Tibial artery (tissue), 4 donors: ENCODE results near the gene PEX14.

Experiments
- DNase-seq, 2 donors: peaks; one replicate each; pipeline ENCODE4 v3.0.0-alpha.2; 2019
- H3K27ac ChIP-seq, 2 donors: fragments of 200-600 bp; sonication (generic) in 1 of 2; 1 replicate in 1 of 2; 2 replicates in 1 of 2; pipeline ENCODE4 v1.5.1; 2018 to 2019; ENCODE audit warnings: mild to moderate bottlenecking in 1 of 2
- H3K27me3 ChIP-seq, 2 donors: fragments of 200-600 bp; sonication (generic) in 1 of 2; one replicate each; pipeline versions ENCODE4 v1.5.1 to v1.6.0; 2016 to 2019
- H3K36me3 ChIP-seq, 3 donors: fragments of 200-600 bp; sonication (generic) in 2 of 3; one replicate each; pipeline ENCODE4 v1.5.1; 2016 to 2019; ENCODE audit warnings: mild to moderate bottlenecking in 2 of 3
- H3K4me1 ChIP-seq, 4 donors: fragments of 200-600 bp; sonication (generic) in 2 of 4; 1 replicate in 3 of 4; 2 replicates in 1 of 4; pipeline ENCODE4 v1.5.1; 2016 to 2019
- H3K4me3 ChIP-seq, 2 donors: fragments of 200-600 bp; sonication (generic) in 1 of 2; 1 replicate in 1 of 2; 2 replicates in 1 of 2; pipeline ENCODE4 v1.5.1; 2018 to 2019; ENCODE audit warnings: mild to moderate bottlenecking in 2 of 2
- H3K9me3 ChIP-seq, 3 donors: fragments of 200-600 bp; sonication (generic) in 1 of 3; one replicate each; pipeline ENCODE4 v1.5.1; 2016 to 2019
- CTCF ChIP-seq, 2 experiments: fragments of 200-600 bp in 1 of 2; fragments of 450-650 bp in 1 of 2; IDR thresholded peaks; one replicate each; pipeline ENCODE4 v1.5.1; 2017 to 2019; ENCODE audit warnings: antibody characterized with exemption in 2 of 2, mild to moderate bottlenecking in 1 of 2, moderate library complexity in 1 of 2
- intact Hi-C: fragments of 100-400 bp; cut with DNase I; formaldehyde crosslinking; loops from one replicate; pipeline ENCODE4 v1.15.0; 2023; ENCODE audit warnings: low total_unique reads

Gene PEX14

DNA sequence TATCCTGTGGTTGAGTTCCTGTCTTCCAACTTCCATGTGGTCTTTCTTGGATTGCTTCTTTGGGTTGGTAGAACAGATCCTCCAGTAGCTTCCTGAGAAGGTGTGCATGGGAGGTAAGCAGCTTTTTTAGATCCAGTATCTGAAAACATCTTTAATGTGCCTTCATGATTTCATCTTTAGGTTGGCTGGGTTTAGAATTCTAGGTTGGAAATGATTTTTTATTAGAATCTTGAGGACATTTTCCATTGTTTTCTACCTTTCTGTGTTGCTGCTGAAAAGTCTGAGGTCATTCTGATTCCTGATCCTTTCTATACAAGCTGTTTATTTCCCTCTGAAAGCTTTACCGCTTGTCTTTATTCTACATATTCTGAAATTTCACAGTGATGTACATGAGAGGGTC lies 94.8 kb downstream of the PEX14 start:
- no peak for TF ChIP-seq CTCF (IDR thresholded peaks at IDR 0.05)
- Histone ChIP-seq H3K9me3 (peaks cover 0 to 4% (median 0%) of the 10 kb centered on the region in 3 donors), H3K36me3 (no peaks in the 10 kb centered on the region), H3K4me3 (no peak overlapping the region), H3K27ac (no peak overlapping the region), H3K4me1 (no peaks in the 10 kb centered on the region), H3K27me3 (no peaks in the 10 kb centered on the region)
- no peak for DNase-seq
- intact Hi-C loops: no loop called here

- no peaks in the 10 kb centered on the region for H3K4me1 ChIP-seq
- intact Hi-C loops: no loop called here
- no peak for TF ChIP-seq CTCF (IDR thresholded peaks at IDR 0.05)
- no peaks in the 10 kb centered on the region for H3K9me3 ChIP-seq
- H3K27ac ChIP-seq: no peak overlapping the region
- DNase-seq: no peak
- H3K27me3 ChIP-seq: no peaks in the 10 kb centered on the region
- H3K4me3 ChIP-seq: no peak overlapping the region
- H3K36me3 ChIP-seq: no peaks in the 10 kb centered on the region
Measured at GRCh38 chr1:10575616-10576015, 100.9 kb downstream of the PEX14 start.

DNA sequence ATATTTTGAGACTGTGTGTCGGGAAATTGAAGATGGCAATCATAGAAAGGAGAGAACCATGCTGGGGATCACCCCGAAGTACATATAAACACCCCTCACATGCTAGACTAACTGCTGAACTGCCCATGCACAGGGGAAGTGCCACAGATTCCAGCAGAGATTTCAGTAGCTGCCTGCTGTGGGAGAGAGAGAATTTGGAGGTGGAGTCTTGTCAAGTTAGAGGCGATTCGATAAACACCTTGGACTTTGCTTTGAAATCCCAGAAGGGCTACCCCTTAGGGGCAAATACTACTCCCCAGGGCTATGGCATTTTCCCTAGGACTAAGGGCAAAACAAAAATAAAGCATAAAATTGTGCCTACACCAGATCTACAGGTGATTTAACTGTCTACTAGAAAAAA lies 103.3 kb downstream of the PEX14 start:
- intact Hi-C loops: no loop called here
- Histone ChIP-seq H3K36me3 (no peaks in the 10 kb centered on the region), H3K4me1 (no peaks in the 10 kb centered on the region), H3K27ac (no peak overlapping the region), H3K4me3 (no peak overlapping the region), H3K27me3 (no peaks in the 10 kb centered on the region), H3K9me3 (no peaks in the 10 kb centered on the region)
- TF ChIP-seq CTCF (IDR thresholded peaks at IDR 0.05): no peak
- DNase-seq: no peak

GRCh38 chr1:10583641-10584040 lies 108.9 kb downstream of the PEX14 start:
- H3K27ac ChIP-seq: no peak overlapping the region
- intact Hi-C loops: no loop called here
- H3K27me3 ChIP-seq: no peaks in the 10 kb centered on the region
- no peak for TF ChIP-seq CTCF (IDR thresholded peaks at IDR 0.05)
- H3K4me1 ChIP-seq: no peaks in the 10 kb centered on the region
- DNase-seq: no peak
- H3K4me3 ChIP-seq: no peak overlapping the region
- no peaks in the 10 kb centered on the region for H3K36me3 ChIP-seq
- H3K9me3 ChIP-seq: no peaks in the 10 kb centered on the region

DNA sequence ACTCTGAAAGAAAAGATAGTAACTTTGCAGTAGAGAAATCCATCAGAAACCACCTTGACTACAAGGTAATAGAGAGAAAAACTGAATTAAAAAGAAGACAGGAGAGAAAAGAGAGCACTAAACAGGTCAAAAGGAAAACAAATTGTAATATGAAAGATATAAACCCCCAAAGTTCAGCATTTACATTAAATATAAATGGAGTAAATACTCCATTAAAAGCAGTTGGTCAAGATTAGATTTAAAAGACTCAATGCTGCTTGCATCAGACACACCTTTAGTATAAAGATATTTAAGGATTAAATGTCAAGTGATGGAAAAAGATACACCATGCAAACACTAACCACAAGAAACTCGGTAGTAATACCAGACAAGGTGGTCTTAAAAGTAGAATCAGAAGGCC lies 110.5 kb downstream of the PEX14 start:
- Histone ChIP-seq H3K36me3 (no peaks in the 10 kb centered on the region), H3K4me1 (no peaks in the 10 kb centered on the region), H3K27me3 (no peaks in the 10 kb centered on the region), H3K27ac (no peak overlapping the region), H3K4me3 (no peak overlapping the region), H3K9me3 (no peaks in the 10 kb centered on the region)
- DNase-seq: no peak
- TF ChIP-seq CTCF (IDR thresholded peaks at IDR 0.05): no peak
- intact Hi-C loops: no loop called here

GRCh38 chr1:10586125-10586524 lies 111.4 kb downstream of the PEX14 start:
- Histone ChIP-seq H3K27ac (no peak overlapping the region), H3K4me1 (no peaks in the 10 kb centered on the region), H3K27me3 (no peaks in the 10 kb centered on the region), H3K9me3 (no peaks in the 10 kb centered on the region), H3K36me3 (no peaks in the 10 kb centered on the region), H3K4me3 (no peak overlapping the region)
- intact Hi-C loops: no loop called here
- no peak for DNase-seq
- TF ChIP-seq CTCF (IDR thresholded peaks at IDR 0.05): no peak
